RKO (cell line): ENCODE data around the gene AEN.
A peak's percentile ranks its signal among the peaks of the same experiment; 100 is the strongest.
"Not testable (repeated sequence)": the region's sequence is repeated elsewhere in the genome, so short reads cannot be mapped to it uniquely, and the experiment has no call there.

Experiments
- DNase-seq: peaks from one replicate; pipeline ENCODE4 v3.0.0-alpha.2; 2016; ENCODE audit warnings: low spot score

The AEN gene

DNA sequence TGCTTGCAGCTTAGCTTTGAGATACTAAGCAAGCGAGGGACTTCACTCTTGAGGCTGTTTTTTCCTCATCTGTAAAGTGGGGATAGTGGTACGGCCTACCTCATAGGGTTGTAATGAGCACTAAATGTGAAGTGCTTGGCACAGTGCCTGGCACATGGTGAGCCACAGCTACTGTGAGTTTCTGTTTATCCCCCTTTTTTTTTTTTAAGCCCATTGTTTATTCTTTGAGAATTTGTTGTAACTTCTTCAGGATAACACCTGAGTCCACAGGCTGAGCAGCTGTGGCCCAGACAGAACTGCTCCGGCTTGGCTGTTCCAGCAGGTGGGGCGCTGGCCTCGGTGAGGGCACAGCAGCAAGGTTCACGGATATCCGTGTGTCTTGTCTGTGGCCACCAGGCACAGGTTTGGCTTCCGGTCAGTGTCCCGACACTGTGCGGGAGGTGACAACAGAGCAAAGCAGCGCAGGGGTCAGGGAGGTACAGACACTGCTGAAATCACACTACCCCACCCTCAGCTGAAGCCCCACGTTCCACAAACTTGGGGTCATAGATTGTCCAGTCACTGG lies 10.4 kb downstream of the AEN start:
- no peak for DNase-seq

DNA sequence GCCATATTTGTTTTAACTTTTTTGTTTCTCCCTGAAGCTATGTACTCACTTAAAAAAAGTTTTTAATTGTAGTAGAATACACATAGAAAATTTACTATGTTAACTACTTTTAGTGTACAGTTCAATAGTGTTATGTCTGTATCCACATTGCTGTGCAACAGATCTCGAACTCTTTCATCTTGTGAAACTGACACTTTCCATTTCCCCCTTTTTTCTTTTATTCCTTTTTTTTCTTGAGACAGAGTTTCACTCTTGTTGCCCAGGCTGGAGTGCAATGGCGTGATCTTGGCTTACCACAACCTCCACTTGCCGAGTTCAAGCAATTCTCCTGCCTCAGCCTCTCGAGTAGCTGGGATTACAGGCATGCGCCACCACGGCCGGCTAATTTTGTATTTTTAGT lies 11.7 kb downstream of the AEN start:
- DNase-seq, result not testable (repeated sequence)

DNA sequence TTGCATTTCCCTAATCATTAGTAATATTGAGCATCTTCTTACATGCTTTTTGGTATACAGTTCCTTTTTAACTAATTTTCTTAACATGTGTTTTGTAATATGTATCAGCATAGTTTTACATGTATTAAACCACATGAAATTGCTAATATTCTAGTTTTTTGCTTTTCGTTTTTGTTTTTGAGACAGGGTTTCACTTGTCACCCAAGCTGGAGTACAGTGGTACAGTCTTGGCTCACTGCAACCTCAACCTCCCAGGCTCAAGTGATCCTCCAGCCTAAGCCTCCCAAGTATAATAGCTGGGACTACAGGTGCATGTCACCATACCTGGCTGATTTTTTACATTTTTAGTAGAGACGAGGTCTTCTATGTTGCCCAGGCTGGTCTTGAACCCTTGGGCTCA lies 13.3 kb downstream of the AEN start:
- no peak for DNase-seq

DNA sequence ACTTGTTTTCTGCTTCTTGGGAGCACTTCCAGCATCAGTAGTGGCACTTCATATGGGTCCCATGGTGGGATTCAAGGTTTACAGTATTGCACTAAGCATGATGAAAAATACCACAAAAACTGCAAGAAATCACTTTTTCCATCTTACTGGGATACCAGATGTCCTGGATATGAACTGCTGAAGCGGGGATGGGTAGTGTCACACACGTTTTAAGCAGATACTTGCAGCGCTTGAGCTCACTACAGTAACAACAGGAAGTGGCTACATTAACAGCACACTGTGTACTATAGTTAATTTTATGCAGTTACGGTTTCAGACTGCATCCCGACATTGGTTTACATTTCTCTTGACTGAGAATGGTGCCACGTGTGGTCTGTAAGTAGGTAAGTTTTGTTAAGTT lies 14.2 kb downstream of the AEN start:
- no peak for DNase-seq

DNA sequence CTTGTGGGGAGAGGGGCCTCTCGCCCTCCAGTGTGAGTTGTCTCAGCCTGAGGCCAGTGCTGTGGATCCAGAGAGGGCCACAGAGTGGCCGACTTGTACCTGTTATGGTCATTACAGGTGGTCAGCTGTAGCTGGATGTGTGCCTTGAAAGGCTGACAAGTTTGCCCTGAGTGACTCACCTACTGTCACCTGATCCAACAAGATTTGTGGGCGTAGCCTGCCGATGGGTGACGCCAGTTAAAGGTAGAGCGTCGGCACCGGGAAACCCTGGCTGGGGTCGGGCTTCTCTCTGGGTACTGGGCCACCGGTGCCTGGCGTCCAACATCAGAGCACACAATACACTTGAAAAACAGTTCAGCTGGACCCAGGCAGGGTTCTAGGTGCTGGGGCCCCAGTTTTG lies 14.9 kb downstream of the AEN start:
- peak; percentile 24 for DNase-seq

DNA sequence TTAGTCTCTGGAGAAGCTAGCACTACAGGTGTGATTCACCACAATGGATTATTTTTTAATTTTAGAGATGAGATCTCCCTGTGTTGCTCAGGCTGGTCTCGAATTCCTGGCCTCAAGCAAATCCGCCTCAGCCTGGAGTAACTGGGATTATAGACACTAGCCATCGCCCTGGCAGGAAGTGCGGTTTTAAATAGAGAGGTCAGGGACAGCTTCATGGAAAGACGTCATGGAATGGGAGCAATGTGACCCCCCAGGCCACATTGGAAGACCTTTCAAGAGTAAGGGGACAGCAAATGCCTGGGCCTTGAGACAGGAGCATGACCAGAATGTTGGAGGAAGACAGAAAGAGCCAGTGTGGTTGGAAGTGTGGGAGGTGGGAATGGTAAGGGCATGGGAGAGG lies 15.5 kb downstream of the AEN start:
- no peak for DNase-seq

DNA sequence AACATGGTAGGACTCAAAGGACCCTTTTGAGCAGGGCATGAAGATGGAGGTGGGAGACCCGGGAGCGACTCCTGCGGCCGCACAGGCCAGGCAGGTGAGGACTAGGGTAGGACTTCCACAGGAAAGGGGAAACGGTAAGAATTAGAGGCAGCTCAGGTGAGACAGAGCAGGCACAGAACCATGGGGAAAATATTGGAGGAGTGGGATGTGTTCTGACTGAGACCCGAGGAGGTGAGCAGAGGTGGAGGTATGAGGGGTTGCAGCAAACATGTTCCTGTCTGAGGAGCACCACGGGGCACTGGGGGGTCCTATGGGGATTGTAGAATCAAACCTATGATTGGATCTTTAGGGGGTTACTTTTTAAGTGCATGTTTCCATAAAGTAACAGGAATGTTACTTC lies 16.3 kb downstream of the AEN start:
- no peak for DNase-seq

DNA sequence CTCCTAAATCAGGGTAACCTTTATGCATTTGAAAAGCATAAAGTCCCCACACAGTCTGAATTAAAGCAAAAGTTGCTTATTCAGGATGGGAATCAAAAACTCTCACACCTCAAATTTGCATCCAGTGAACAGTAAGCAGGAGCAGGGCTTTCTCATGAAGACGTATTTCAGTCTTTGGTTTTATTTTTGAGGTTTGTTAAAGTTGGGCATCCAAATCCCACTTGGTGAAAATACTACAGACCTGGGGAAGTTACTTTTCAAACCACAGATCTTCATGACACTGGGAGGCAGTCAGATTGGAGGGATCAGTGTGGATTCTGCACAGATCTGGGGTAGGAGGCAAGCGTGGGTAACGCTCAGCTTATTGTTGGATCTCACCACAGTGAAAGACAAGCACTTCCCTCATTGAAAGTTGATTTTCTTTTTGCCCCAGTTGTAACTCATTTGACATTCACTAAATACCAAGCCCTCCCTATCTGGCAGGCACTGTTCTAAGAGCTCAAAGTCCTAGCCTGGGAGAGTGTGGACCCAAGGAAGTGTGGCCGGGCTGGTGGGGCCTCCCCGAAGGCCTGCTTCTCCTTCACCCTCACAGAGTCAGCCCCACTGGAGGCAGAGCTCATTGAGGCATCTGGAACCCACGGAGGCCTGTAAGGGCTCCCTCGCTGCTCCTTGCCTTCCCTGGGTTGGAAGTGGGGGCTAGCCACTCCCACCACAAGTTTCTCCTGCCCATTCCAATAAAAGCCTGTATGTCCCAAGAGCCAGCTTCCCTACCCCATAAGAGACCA lies 16.9 kb downstream of the AEN start:
- no peak for DNase-seq

DNA sequence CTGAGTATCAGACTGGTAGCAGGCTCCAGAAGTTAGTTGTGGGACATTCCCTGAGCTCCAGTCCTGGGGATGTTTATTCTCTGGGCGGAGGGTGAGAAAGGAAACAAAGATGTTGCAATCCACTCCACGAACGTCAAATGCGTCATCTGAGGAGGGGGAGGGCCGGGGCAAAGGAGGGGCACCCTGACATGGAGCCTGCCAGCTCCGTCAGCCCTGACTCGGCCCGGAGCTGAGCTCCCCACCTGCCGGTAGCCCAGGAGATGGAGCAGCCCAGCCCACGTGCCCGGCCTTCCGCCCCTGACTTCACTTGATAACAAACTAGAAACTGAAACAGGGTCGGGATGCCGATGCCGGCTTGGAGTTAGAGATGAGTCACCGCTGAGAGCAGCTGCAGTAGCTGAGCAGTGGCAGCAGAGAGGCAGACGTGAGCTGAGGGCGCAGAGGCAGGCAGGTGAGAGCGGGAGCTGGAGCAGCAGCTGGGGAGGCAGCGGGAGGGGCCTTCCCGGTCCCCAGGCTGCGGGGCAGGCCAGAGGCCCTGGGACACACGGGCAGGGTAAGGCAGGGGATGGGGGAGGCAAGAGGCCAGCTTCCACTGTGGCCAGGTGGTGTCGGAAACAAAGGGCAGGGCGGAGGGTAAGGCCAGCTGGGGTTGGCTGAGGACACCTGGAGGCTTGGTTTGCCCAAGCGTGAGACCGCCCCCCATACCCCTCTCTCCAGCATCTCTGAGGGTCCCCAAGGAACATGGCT lies 17.7 kb downstream of the AEN start, which contains the start of gene ISG20:
Gene ISG20, plus strand, starts transcription at position 391 of the 747 bp plus-strand sequence. Its CDS starts 351 bp downstream, at position 742.
- DNase-seq, result peak; percentile 99

DNA sequence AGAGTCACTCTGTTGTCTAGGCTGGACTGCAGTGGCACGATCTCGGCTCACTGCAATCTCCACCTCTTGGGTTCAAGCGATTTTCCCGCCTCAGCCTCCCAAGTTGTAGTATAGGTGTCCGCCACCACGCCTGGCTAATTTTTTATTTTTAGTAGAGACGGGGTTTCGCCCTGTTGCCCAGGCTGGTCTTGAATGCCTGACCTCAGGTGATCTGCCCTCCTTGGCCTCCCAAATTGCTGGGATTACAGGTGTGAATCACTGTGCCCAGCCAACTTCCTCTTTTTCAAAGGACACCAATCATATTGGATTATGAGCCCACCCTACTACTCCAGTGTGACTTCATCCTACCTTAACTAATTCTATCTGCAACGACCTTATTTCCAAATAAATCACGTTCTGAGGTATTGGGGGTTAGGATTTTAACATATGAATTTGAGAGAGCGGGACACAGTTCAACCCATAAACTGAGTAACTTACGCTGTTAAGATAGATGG lies 20.9 kb downstream of the AEN start:
- no peak for DNase-seq

DNA sequence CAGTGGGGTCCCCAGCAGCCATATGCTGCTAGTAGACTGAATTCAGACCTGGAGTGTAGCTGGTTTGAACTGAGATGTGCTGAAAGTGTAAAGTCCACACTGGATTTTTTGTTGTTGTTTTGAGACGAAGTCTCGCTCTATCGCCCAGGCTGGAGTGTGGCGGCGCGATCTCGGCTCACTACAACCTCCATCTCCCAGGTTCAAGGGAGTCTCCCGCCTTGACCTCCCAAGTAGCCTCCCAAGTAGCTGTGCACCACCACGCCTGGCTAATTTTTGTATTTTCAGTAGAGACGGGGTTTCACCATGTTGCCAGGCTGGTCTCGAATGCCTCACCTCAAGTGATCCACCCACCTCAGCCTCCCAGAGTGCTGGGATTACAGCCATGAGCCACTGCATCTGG lies 21.4 kb downstream of the AEN start:
- DNase-seq, result not testable (repeated sequence)

DNA sequence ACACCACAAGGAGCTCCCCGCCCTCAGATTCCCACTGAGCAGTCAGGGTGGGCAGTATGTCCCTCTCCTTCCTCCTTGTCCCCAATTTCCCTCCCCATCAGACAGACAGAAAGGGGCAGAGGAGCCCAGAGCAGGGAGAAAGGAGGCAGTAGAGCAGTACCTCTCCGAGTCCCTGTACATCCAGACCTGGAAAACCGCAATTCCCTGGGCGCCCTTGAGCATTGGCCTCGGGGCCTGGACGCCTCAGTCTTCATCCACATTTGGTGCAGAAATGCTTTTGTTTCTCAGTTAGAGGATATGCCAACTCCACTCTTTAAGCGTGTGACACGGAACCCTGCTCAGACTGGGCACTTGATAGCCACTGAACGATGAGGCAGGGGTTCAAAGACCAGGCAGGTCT lies 23.6 kb downstream of the AEN start:
- no peak for DNase-seq

DNA sequence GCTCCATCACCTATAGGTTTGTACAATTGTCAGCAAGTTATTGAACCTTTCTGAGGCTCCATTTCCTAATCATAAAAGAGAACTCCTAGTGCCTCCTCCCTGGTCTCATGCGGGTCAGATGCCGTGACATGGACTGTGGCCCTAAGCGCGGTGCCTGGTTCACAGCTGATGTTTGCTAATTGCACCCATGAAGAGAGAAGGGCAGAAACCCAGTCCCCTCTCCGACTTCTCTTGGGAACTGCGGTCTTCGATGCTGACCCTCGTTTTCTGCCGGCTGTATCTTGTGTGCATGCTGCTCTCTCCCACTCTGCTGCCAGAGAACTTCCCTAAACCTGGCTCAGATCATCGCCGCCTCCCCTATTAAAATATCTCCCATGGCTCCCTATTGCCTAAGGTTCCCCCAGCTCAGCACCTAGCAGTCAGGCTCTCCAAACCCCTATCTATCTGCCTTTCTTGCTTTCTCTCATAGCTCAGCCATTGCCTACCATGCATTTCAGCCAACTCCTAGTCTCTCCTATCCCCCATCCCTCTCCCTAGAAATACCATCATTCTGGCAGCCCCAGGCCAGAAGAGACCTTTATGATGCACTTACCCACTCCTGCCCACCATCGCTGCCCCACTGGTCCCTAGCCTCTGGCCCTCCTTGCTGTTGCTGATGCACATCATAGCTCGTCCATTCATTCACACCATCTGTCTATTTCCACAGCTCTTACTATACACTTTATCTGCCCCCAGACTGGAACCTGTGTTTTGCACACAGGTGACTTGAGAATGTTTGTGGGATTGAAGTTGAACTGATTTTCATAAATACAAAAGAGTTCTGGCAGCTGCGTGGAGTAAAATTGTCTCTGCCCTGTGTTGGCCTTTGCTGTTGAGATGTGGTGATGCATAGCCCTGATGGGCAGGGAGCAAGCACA lies 24.3 kb downstream of the AEN start:
- no peak for DNase-seq

DNA sequence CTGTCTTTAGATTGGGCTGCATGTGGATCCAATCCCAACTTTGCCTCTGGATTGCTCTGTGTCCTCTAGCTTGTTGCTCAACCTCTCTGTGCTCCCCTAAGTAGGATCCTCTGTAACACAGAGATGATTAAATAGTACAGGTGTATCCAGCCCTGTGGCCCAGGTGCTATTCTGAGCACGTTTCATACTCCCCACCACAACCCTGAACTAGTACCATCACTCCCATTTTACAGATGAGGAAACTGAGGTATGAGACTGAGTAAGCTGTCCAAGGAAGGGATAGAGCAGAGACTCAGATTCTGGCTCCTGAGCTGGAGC lies 24.9 kb downstream of the AEN start:
- DNase-seq, result no peak

DNA sequence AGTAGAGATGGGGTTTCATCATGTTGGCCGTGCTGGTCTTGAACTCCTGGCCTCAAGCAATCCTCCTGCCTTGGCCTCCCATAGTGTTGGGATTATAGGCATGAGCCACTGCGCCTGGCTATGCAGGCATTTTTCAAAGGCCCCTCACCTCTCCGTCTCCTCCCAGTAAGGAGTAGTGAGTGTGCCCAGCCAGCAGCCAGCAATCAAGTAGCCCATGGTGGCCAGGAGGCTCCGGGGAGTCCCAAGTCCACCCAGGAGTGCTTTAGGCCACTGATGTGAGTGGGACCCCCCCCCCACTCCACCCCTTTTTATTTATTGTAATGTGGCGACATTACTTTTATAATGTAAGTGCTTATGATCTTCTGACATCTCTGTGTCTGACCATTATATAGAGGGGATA lies 25.8 kb downstream of the AEN start:
- DNase-seq, result no peak

DNA sequence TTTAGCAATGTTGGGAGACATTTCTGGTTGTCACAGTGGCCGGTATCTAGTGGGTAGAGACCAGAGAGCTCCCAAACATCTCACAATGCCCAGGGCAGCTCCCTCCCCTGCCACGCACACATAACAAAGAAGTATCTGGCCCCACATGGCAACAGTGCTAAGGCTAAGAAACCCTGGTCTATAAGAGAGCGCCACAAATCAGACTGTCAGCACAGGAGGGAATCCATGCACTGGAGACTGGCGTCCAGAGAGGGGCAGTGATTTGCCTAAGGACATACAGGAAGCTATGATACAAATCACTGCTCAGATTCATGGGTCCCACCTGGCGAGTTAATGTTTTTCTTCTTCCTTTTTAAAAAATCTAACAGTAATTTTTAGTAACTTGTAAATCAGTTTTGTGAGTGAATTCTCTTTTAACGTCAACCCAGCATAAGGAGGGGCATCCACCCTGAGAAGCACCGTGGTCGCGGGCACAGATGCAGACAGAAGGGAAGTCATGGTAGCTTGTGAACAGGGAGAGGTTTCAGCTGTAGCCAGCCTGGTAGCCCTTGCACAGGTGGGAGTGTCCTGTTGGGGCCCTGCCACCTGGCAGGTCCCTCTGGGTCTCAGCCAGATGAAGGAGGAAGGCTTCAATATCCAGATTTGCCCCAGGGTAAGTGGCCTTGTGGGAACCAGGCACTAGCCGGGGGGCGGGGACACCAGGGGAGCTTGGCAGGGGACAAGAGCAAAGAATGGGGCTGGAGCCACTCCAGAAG lies 26.4 kb downstream of the AEN start:
- no peak for DNase-seq

DNA sequence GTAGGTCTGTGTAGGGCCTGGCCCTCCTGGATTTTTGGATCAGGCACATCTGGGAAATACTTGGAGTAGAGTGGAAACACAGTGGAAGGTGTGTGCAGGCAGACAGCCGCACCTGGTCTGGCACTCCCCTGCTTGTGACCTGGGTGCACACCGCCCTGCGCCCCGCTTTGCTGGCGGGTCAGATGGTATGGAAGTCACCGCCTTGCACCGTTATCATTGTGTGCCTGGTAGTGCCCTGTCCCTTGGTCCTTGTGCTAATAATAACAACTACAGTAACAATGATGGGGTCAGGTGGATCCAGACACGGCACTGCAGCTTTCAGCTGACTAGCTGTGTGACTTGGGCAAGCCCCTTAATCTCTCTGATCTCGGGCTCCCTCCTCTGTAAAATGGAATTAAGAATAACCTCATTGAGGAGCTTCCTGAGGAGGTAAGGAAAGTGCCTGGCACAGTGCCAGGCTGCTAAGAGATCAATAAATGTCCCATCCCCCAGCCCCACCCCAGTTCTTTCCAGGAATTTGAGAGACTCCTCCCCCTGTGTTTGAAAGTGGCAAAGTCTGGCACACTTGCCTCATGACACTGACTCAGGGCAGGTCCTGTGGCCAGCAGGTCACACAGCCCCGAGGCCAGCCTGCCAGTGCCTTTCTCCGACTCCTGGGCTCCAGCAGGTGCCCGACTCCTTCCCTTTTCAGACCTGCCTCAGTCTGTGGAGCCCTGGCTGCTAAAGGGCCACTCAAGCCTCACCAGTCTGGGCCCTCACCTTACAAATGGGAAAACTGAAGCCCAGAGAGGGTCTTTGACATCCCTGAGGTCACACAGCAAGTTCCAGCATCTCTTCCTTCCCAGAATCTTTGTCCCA lies 27.4 kb downstream of the AEN start:
- no peak for DNase-seq

DNA sequence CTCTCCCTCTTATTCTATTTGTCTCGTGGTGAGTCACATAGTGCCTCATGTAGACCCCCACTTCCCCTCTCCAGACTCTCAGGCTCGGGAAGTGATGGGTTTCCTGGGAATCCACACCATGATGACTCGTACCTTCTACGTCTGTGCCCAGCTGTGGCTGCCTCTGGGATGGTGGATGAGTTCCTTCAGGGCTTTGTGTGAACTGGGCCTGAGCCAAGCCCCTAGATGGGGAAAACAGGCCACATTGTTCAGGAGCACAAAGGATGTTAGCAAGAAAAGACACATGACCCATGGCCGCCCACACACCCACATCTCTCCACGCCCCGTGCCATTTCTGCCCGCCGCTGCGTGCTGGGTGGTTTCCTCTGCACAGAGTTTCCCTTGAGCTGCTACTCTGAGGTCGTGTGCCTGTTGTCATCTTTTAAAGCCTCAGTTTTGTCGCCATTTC lies 28.2 kb downstream of the AEN start:
- peak; percentile 77 for DNase-seq

DNA sequence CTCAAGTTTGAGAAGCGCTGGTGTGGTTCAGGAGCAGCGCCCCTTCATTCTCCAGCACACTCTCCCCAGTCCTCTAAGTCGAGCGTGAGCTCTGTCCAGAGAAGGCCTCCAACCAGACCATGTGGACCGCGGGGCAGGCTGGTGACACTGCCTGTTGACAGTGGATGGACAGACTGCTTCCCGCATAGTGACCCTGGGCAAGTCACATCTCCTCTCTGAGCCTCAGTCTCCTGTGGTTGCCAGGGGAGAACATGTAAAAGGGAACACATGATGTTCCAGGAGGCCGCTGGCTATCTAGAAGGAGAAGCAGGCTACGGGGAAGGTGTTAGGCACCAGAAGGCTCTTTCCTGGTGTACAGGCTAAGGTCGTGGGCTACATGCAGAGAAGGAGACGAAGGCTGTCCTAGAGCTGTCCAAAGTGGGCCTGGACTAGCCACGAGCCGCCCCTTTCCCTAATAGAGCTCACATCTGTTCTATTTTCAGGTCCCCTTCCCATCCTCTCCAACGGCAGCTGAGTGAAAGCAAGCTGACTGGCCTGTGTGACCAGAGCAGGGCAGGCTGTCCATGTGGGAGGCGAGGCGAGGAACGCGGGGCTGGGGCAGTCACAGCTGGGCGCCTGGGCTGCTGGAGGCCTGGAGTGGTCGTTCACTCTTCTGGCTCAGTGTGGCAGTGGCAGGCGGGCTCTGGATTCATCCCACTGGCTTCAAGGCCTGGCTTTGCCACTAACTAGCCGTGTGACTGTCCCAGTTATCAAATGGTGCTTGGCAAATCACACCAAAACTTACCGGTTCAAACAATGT lies 28.8 kb downstream of the AEN start:
- DNase-seq, result no peak
